Measurements from ENCODE around the gene ABCE1. TPM values are rescaled to one million over a fixed set of nuclear protein-coding genes. Genes with fewer than 3 reads are reported as not detected.

ABCE1 gene
- total RNA-seq, 1 experiment from 2014 or later: 153 TPM

- no peak overlapping the region for H3K4me2 ChIP-seq (ENCODE audit: low read length)
- ChIA-PET POLR2A (ENCODE audit: unreplicated experiment) (no interaction called here), CTCF (no interaction called here)
- no peak for TF ChIP-seq EZH2phosphoT487 (IDR thresholded peaks at IDR 0.05; ENCODE audit: borderline replicate concordance, low read length)
- no peak for TF ChIP-seq CTCF (conservative IDR thresholded peaks at IDR 0.05; ENCODE audit: low read depth, low read length)
- TF ChIP-seq EZH2 (IDR thresholded peaks at IDR 0.05; ENCODE audit: low read length, unreplicated experiment): no peak
- peaks cover 19% of the 10 kb centered on the region for H3K36me3 ChIP-seq (ENCODE audit: low read depth, low read length)
- H3K79me2 ChIP-seq (ENCODE audit: low read length): peaks cover 42% of the 10 kb centered on the region
- no peaks in the 10 kb centered on the region for H3F3A ChIP-seq (ENCODE audit: low read length, unreplicated experiment)
- intact Hi-C loops (cut with micrococcal nuclease): no loop called here
- no peaks in the 10 kb centered on the region for H3K9me2 ChIP-seq (replicated peaks; ENCODE audit: low read length)
- BruUV-seq (replicated peaks): no TSS peak
- no peaks in the 10 kb centered on the region for H4K20me1 ChIP-seq (ENCODE audit: low read length)
- H3K4me3 ChIP-seq (ENCODE audit: low read length): no peak overlapping the region
- DNase-seq (no peak), ATAC-seq (no peak)
- H3K27me3 ChIP-seq (ENCODE audit: low read length): no peaks in the 10 kb centered on the region
- no peaks in the 10 kb centered on the region for H3K9me3 ChIP-seq (ENCODE audit: low read length)
- no peaks in the 10 kb centered on the region for H3K4me1 ChIP-seq (ENCODE audit: insufficient read depth, low read length)
- no peak overlapping the region for H3K9ac ChIP-seq (ENCODE audit: low read length)
- H2AFZ ChIP-seq (ENCODE audit: low read length): no peak overlapping the region
- H3K27ac ChIP-seq (ENCODE audit: low read length): no peak overlapping the region
Measured at GRCh38 chr4:145083891-145084605, 14.1 kb upstream of the ABCE1 start.

DNA sequence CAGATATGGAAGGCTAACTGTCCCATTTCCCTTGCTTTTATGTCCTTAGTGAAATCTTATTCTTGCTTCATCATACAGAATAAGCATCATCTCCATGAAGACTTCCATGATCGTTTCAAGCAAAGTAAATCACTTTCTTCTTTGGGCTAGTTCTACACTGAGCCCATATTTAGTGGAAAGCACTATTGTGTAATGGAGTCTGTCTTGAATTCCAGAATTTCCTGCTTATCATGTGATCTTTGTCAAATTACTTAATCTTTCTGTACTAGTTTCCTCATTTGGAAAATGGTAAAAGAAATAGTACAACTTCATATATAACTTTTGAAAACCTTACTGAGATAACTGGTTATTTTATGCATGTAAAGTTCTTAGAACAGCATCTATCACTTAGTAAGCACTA is 7.7 kb upstream of the ABCE1 start:
- H3K9me2 ChIP-seq (replicated peaks; ENCODE audit: low read length): no peaks in the 10 kb centered on the region
- CTCF ChIA-PET: no interaction called here
- H3F3A ChIP-seq (ENCODE audit: low read length, unreplicated experiment): no peaks in the 10 kb centered on the region

More for the DNA sequence above, 7.7 kb upstream of the ABCE1 start:
- Histone ChIP-seq H3K79me2 (ENCODE audit: low read length) (peaks cover 70% of the 10 kb centered on the region), H3K4me2 (ENCODE audit: low read length) (no peak overlapping the region), H3K9me3 (ENCODE audit: low read length) (no peaks in the 10 kb centered on the region; the same call in 1 of the 2 replicates), H3K4me3 (ENCODE audit: low read length) (no peak overlapping the region), H4K20me1 (ENCODE audit: low read length) (no peaks in the 10 kb centered on the region), H3K9ac (ENCODE audit: low read length) (no peak overlapping the region), H2AFZ (ENCODE audit: low read length) (no peak overlapping the region), H3K36me3 (ENCODE audit: low read depth, low read length) (peaks cover 56% of the 10 kb centered on the region), H3K27me3 (ENCODE audit: low read length) (no peaks in the 10 kb centered on the region), H3K27ac (ENCODE audit: low read length) (no peak overlapping the region), H3K4me1 (ENCODE audit: insufficient read depth, low read length) (no peaks in the 10 kb centered on the region)
- no peak for DNase-seq
- TF ChIP-seq EZH2phosphoT487 (IDR thresholded peaks at IDR 0.05; ENCODE audit: borderline replicate concordance, low read length) (no peak), EZH2 (IDR thresholded peaks at IDR 0.05; ENCODE audit: low read length, unreplicated experiment) (no peak), CTCF (conservative IDR thresholded peaks at IDR 0.05; ENCODE audit: low read depth, low read length) (no peak)
- intact Hi-C loops (cut with micrococcal nuclease): no loop called here
- no peak for ATAC-seq
- POLR2A ChIA-PET (ENCODE audit: unreplicated experiment): no interaction called here
- BruUV-seq (replicated peaks): no TSS peak

All from PC-3 (cell line).